B cell (primary cell): ENCODE results near the gene MLXIPL.

Experiments
- CTCF ChIP-seq: fragments of 200-600 bp; IDR thresholded peaks from one replicate; pipeline ENCODE4 v1.8.0; 2022; ENCODE audit warnings: antibody characterized with exemption, mild to moderate bottlenecking
- EZH2 ChIP-seq: IDR thresholded peaks from 2 replicates; pipeline ENCODE4 v1.6.1; 2012; ENCODE audit warnings: borderline replicate concordance, low read depth, mild to moderate bottlenecking, moderate library complexity, low read length; ENCODE audit not compliant: insufficient read depth, poor library complexity, severe bottlenecking

- TF ChIP-seq CTCF (no peak), EZH2 (no peak)
Measured at GRCh38 chr7:73621168-73622063, 2.9 kb downstream of the MLXIPL start.
